DOHH2 (cell line): ENCODE data around the gene PECR.

Experiments
- EZH2phosphoT487 ChIP-seq: fragments of 200-600 bp; sonication (generic); IDR thresholded peaks from 2 replicates; pipeline ENCODE4 v1.6.1; 2017; ENCODE audit warnings: borderline replicate concordance, mild to moderate bottlenecking, antibody characterized with exemption, low read length, moderate library complexity, mixed read lengths
- TF ChIP-seq, protein P1 (sequence below): fragments of 200-600 bp; sonication (generic); IDR thresholded peaks from one replicate; pipeline ENCODE4 v1.5.1; 2014; ENCODE audit warnings: antibody characterized with exemption, mild to moderate bottlenecking, low read depth, low read length; ENCODE audit not compliant: poor library complexity, severe bottlenecking

DNA sequence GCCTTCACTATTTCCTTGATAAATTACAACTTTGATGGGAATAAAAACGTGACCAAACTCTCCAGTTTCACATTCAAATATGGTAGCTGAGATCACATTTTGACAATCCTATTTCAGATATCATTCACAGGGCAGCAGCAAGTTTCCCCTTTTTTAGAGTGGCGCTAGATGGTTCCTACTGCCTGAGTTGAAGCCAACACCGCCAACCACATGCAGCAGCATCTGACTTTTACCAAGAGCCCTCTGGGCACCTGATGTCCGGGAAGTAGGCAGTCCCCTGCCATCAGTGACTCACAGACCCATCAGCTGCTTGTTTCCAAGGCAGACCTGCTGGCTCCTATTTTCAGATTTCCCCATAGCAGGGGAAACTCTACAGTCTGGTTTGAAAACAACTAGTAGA, 64.2 kb downstream of the PECR start:
- TF ChIP-seq, protein P1, sequence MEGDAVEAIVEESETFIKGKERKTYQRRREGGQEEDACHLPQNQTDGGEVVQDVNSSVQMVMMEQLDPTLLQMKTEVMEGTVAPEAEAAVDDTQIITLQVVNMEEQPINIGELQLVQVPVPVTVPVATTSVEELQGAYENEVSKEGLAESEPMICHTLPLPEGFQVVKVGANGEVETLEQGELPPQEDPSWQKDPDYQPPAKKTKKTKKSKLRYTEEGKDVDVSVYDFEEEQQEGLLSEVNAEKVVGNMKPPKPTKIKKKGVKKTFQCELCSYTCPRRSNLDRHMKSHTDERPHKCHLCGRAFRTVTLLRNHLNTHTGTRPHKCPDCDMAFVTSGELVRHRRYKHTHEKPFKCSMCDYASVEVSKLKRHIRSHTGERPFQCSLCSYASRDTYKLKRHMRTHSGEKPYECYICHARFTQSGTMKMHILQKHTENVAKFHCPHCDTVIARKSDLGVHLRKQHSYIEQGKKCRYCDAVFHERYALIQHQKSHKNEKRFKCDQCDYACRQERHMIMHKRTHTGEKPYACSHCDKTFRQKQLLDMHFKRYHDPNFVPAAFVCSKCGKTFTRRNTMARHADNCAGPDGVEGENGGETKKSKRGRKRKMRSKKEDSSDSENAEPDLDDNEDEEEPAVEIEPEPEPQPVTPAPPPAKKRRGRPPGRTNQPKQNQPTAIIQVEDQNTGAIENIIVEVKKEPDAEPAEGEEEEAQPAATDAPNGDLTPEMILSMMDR, result no peak
- TF ChIP-seq EZH2phosphoT487, result no peak
